B cell (primary cell): Measurements from ENCODE around the gene BUB1B. TPM values are rescaled to one million over a fixed set of nuclear protein-coding genes. Genes with fewer than 3 reads are reported as not detected.
A peak's percentile ranks its signal among the peaks of the same experiment; 100 is the strongest.

Experiments
- ATAC-seq: fragments of 200-7000 bp; cut with Tn5 transposase; one replicate; pipeline ENCODE4 v1.10.0; 2021; ENCODE audit warnings: low read depth, mild to moderate bottlenecking, moderate number of reproducible peaks, moderate library complexity
- CTCF ChIA-PET: fragments of 350-600 bp; sonication (Branson Sonifier 250); formaldehyde crosslinking; loops from one replicate; lab custom pipeline; 2021; ENCODE audit warnings: antibody characterized with exemption, inconsistent platforms; lab: Charles Lee
- POLR2A ChIA-PET: fragments of 350-600 bp; sonication (Branson Sonifier 250); formaldehyde crosslinking; loops from one replicate; lab custom pipeline; 2021; ENCODE audit warnings: antibody characterized with exemption; lab: Charles Lee
- DNase-seq: peaks from one replicate; pipeline ENCODE4 v3.0.0; 2013
- H2AFZ ChIP-seq: 2 replicates; pipeline ENCODE4 v1.6.1; 2012; ENCODE audit warnings: mild to moderate bottlenecking, low read depth, low read length; ENCODE audit not compliant: insufficient read depth, poor library complexity, severe bottlenecking
- H3K27ac ChIP-seq, 2 donors: 1 replicate in 1 of 2; 2 replicates in 1 of 2; pipeline ENCODE4 v1.5.1; 2012 to 2013; ENCODE audit warnings: low read length in 2 of 2, mild to moderate bottlenecking in 2 of 2, moderate library complexity in 1 of 2
- H3K27me3 ChIP-seq, 4 experiments: fragments of 200-600 bp in 1 of 4; sonication (generic) in 1 of 4; replicated peaks in 1 of 4; 1 replicate in 2 of 4; 2 replicates in 2 of 4; pipeline versions ENCODE4 v1.6.1 to v1.7.0; 2013 to 2016; ENCODE audit warnings: low read length in 3 of 4, mild to moderate bottlenecking in 2 of 4, mixed read lengths in 1 of 4, moderate library complexity in 1 of 4; ENCODE audit not compliant: insufficient read depth in 4 of 4, control insufficient read depth in 3 of 4; ENCODE audit errors: control extremely low read depth in 1 of 4
- H3K36me3 ChIP-seq, 2 experiments: replicated peaks in 1 of 2; 1 replicate in 1 of 2; 2 replicates in 1 of 2; pipeline versions ENCODE4 v1.6.1 to v1.7.1; 2013; ENCODE audit warnings: low read length in 1 of 2; ENCODE audit not compliant: insufficient read depth in 2 of 2, control insufficient read depth in 1 of 2; ENCODE audit errors: control extremely low read depth in 1 of 2, extremely low read depth in 1 of 2
- H3K4me1 ChIP-seq, 2 donors: fragments of 200-600 bp in 1 of 2; sonication (generic) in 1 of 2; 1 replicate in 1 of 2; 2 replicates in 1 of 2; pipeline versions ENCODE4 v1.5.1 to v1.6.1; 2013 to 2017; ENCODE audit warnings: low read length in 2 of 2; ENCODE audit not compliant: control insufficient read depth in 2 of 2, insufficient read depth in 2 of 2
- H3K4me2 ChIP-seq: replicated peaks from 2 replicates; pipeline ENCODE3; 2012; ENCODE audit warnings: mild to moderate bottlenecking, low read depth, low read length; ENCODE audit not compliant: poor library complexity, severe bottlenecking
- H3K4me3 ChIP-seq, 5 experiments: fragments of 200-600 bp in 1 of 5; sonication (generic) in 1 of 5; 1 replicate in 3 of 5; 2 replicates in 2 of 5; pipeline versions ENCODE4 v1.5.1 to v1.7.0; 2011 to 2016; ENCODE audit warnings: low read length in 4 of 5, mild to moderate bottlenecking in 4 of 5, low read depth in 2 of 5, control low read depth in 1 of 5, moderate library complexity in 1 of 5; ENCODE audit not compliant: insufficient read depth in 1 of 5; ENCODE audit errors: control extremely low read depth in 1 of 5, extremely low read depth in 1 of 5
- H3K79me2 ChIP-seq: fragments of 200-600 bp; sonication (generic); one replicate; pipeline ENCODE4 v1.6.0; 2016; ENCODE audit warnings: low read length; ENCODE audit not compliant: control insufficient read depth, insufficient read depth
- H3K9ac ChIP-seq: fragments of 200-600 bp; sonication (generic); 2 replicates; pipeline ENCODE4 v1.6.1; 2017; ENCODE audit warnings: mild to moderate bottlenecking, low read length, moderate library complexity
- H3K9me3 ChIP-seq, 3 donors: one replicate each; pipeline versions ENCODE4 v1.6.1 to v1.7.1; 2013; ENCODE audit warnings: low read length in 2 of 3; ENCODE audit not compliant: control insufficient read depth in 2 of 3, insufficient read depth in 1 of 3; ENCODE audit errors: control extremely low read depth in 1 of 3
- H4K20me1 ChIP-seq: 2 replicates; pipeline ENCODE4 v1.6.0; 2012; ENCODE audit warnings: mild to moderate bottlenecking, low read length; ENCODE audit not compliant: insufficient read depth, control insufficient read depth, poor library complexity, severe bottlenecking
- H3K27ac Mint-ChIP-seq: one replicate; pipeline ENCODE4 v1.8.0; 2021; ENCODE audit warnings: mixed read lengths
- H3K27me3 Mint-ChIP-seq: one replicate; pipeline ENCODE4 v1.8.0; 2021; ENCODE audit warnings: mixed read lengths
- H3K4me1 Mint-ChIP-seq: one replicate; pipeline ENCODE4 v1.8.0; 2021; ENCODE audit warnings: mixed read lengths
- H3K4me3 Mint-ChIP-seq: one replicate; pipeline ENCODE4 v1.8.0; 2021; ENCODE audit warnings: mixed read lengths
- H3K9me3 Mint-ChIP-seq: one replicate; pipeline ENCODE4 v1.8.0; 2022; ENCODE audit warnings: mixed read lengths; ENCODE audit not compliant: insufficient read depth
- CTCF ChIP-seq: fragments of 200-600 bp; IDR thresholded peaks from one replicate; pipeline ENCODE4 v1.8.0; 2022; ENCODE audit warnings: antibody characterized with exemption, mild to moderate bottlenecking
- EZH2 ChIP-seq: IDR thresholded peaks from 2 replicates; pipeline ENCODE4 v1.6.1; 2012; ENCODE audit warnings: borderline replicate concordance, low read depth, mild to moderate bottlenecking, moderate library complexity, low read length; ENCODE audit not compliant: insufficient read depth, poor library complexity, severe bottlenecking
- WGBS: methylation state at CpG from one replicate; pipeline ENCODE4 v1.1.5; 2013; ENCODE audit warnings: missing lambda C conversion rate; ENCODE audit not compliant: insufficient coverage; 5-methylcytosine and 5-hydroxymethylcytosine counted together
- intact Hi-C: fragments of 100-400 bp; cut with micrococcal nuclease; formaldehyde crosslinking; loops from one replicate; pipeline ENCODE4 v1.10.0; 2022
- polyA plus RNA-seq: library from polyadenylated mRNA; depleted of rRNA; stranded (reverse); fragments of >200 nt; gene quantifications from 2 replicates; pipeline ENCODE4 v1.2.3, GENCODE V29; 2012
- total RNA-seq, 2 donors: library from RNA; stranded (reverse); fragments of 120-200 nt in 1 of 2; gene quantifications; 1 replicate in 1 of 2; 2 replicates in 1 of 2; pipeline versions ENCODE4 v1.2.3 to v1.2.4, GENCODE V29; 2013 to 2022

The BUB1B gene
- total and polyA plus RNA-seq, 2 donors (not counting 1 experiment from before 2014, with no cell fraction given), result 0.70 to 4.4 TPM

- no peaks in the 10 kb centered on the region for H3K79me2 ChIP-seq
- H3K27me3 ChIP-seq, result peaks cover 0 to 8% (median 6%) of the 10 kb centered on the region in 4 experiments
- no peaks in the 10 kb centered on the region for H3K36me3 ChIP-seq
- peak overlapping the region; percentile 61 for H2AFZ ChIP-seq
- Mint-ChIP-seq H3K27me3 (peaks cover 9% of the 10 kb centered on the region), H3K27ac (peak overlapping the region; percentile 84), H3K9me3 (no peaks in the 10 kb centered on the region), H3K4me3 (peak overlapping the region; percentile 35), H3K4me1 (peaks cover 35% of the 10 kb centered on the region)
- DNase-seq (no peak), ATAC-seq (no peak)
- WGBS, result 60% methylated on average over 4 of the region's 4 CpGs
- H3K9me3 ChIP-seq, result peaks cover 0 to under 1% (median 0%) of the 10 kb centered on the region in 3 donors
- intact Hi-C loops, result no loop called here
- H4K20me1 ChIP-seq, result no peaks in the 10 kb centered on the region
- peak overlapping the region; percentile 53 for H3K4me2 ChIP-seq
- TF ChIP-seq EZH2, result no peak
- TF ChIP-seq CTCF, result no peak
- no peak overlapping the region for H3K9ac ChIP-seq
- H3K4me3 ChIP-seq, result peak overlapping the region in 1 of 5 experiments; percentile 0
- no peak overlapping the region for H3K27ac ChIP-seq
- POLR2A ChIA-PET, result no interaction called here
- CTCF ChIA-PET, result interaction anchor here (1.5 to 1.8 kb wide), 3 partner anchors 18 to 187 kb away, joined by 4 to 9 read pairs (median 4); no protein-coding TSS in a partner anchor
- peaks cover 30 to 31% of the 10 kb centered on the region in 2 donors for H3K4me1 ChIP-seq
These were observed 73.9 kb downstream of the BUB1B start for GRCh38 chr15:40234783-40235182.

GRCh38 chr15:40235201-40235885 lies 74.5 kb downstream of the BUB1B start:
- 56% methylated on average over 2 of the region's 4 CpGs for WGBS
- Mint-ChIP-seq H3K27ac (peak overlapping the region; percentile 84), H3K9me3 (no peaks in the 10 kb centered on the region), H3K4me1 (peaks cover 36% of the 10 kb centered on the region), H3K4me3 (peak overlapping the region; percentile 35), H3K27me3 (peaks cover 9% of the 10 kb centered on the region)
- ATAC-seq (peak; percentile 69), DNase-seq (peak; percentile 63)
- peaks cover 0 to 4% (median 0%) of the 10 kb centered on the region in 3 donors for H3K9me3 ChIP-seq
- H3K4me3 ChIP-seq, result peak overlapping the region in 2 of 5 experiments; percentile 0 to 6
- CTCF ChIA-PET, result interaction anchor here (1.5 to 1.8 kb wide), 2 partner anchors 40 to 187 kb away, joined by 4 read pairs; no protein-coding TSS in a partner anchor
- no peak overlapping the region for H3K27ac ChIP-seq
- H3K9ac ChIP-seq, result no peak overlapping the region
- H3K79me2 ChIP-seq, result no peaks in the 10 kb centered on the region
- POLR2A ChIA-PET, result interaction anchor here (0.6 kb wide), 1 partner anchor 165 kb away, joined by 7 read pairs; no protein-coding TSS in a partner anchor
- H3K36me3 ChIP-seq, result no peaks in the 10 kb centered on the region
- peaks cover 30 to 31% of the 10 kb centered on the region in 2 donors for H3K4me1 ChIP-seq
- no peaks in the 10 kb centered on the region for H4K20me1 ChIP-seq
- peak overlapping the region; percentile 53 for H3K4me2 ChIP-seq
- peaks cover 0 to 12% (median 6%) of the 10 kb centered on the region in 4 experiments for H3K27me3 ChIP-seq
- intact Hi-C loops, result no loop called here
- peak overlapping the region; percentile 61 for H2AFZ ChIP-seq
- TF ChIP-seq EZH2 (no peak), CTCF (no peak)
